Right cardiac atrium (tissue), 5 donors: ENCODE results near the gene AGBL1. TPM values are rescaled to one million over a fixed set of nuclear protein-coding genes. Genes with fewer than 3 reads are reported as not detected.
A peak's percentile ranks its signal among the peaks of the same experiment; 100 is the strongest.

Source experiments
- ATAC-seq, 2 donors: fragments of 200-7000 bp; cut with Tn5 transposase; one replicate each; pipeline versions ENCODE4 v1.8.0 to v1.9.1; 2020; ENCODE audit warnings: moderate library complexity in 2 of 2, mild to moderate bottlenecking in 1 of 2
- DNase-seq, 3 donors: peaks; one replicate each; pipeline ENCODE4 v3.0.0-alpha.2; 2020
- H3K27ac ChIP-seq: one replicate; pipeline ENCODE4 v1.5.1; 2013; ENCODE audit warnings: mild to moderate bottlenecking, low read length, control low read depth, moderate library complexity
- H3K27me3 ChIP-seq: one replicate; pipeline ENCODE4 v1.6.1; 2013; ENCODE audit not compliant: control insufficient read depth, insufficient read depth
- H3K4me1 ChIP-seq: one replicate; pipeline ENCODE4 v1.6.1; 2013; ENCODE audit warnings: low read length; ENCODE audit not compliant: control insufficient read depth, insufficient read depth
- H3K4me3 ChIP-seq: one replicate; pipeline ENCODE4 v1.5.1; 2013; ENCODE audit warnings: low read length, control low read depth
- H3K9me3 ChIP-seq: one replicate; pipeline ENCODE4 v1.6.1; 2013; ENCODE audit warnings: low read length; ENCODE audit not compliant: control insufficient read depth
- WGBS: extraction: QIAGEN DNeasy Blood & Tissue Kit; methylation state at CpG from one replicate; pipeline ENCODE4 v1.1.7; 2013; 5-methylcytosine and 5-hydroxymethylcytosine counted together
- intact Hi-C, 4 donors: fragments of 100-400 bp; cut with DNase I; formaldehyde crosslinking; loops; one replicate each; pipeline versions ENCODE4 v1.11.0 to v1.14.0; 2022 to 2023
- polyA plus RNA-seq: library from polyadenylated mRNA; stranded (reverse); fragments of 200-250 nt; gene quantifications from one replicate; pipeline ENCODE4 v1.2.3, GENCODE V29; 2013
- total RNA-seq, 4 donors: library from RNA; stranded (reverse); fragmentation: NEBNext Ultra II Directional; extraction: Animal tissue kit (Norgen Biotek cat#: 25700); gene quantifications; one replicate each; pipeline ENCODE4 v1.2.1, GENCODE V29; 2021
- donor health status: healthy with polysubstance abuse.
- donor health status: DM: no; HTN: yes; CAD: no.
- donor health status: DM: no; HTN: no; CAD: no.
- donor health status: DM: no; HTN: yes; CAD: no; lungs with severe emphysema.
- donor health status: DM: yes; HTN: yes; CAD: no.

Gene AGBL1
- total and polyA plus RNA-seq, 5 donors = not detected

GRCh38 chr15:86624261-86625036, 544.8 kb downstream of the AGBL1 start:
- WGBS = 24% methylated on average over 6 of the region's 6 CpGs
- H3K27me3 ChIP-seq = no peaks in the 10 kb centered on the region

GRCh38 chr15:86629409-86630356, 550.0 kb downstream of the AGBL1 start:
- no peak overlapping the region for H3K27ac ChIP-seq
- H3K4me3 ChIP-seq = no peak overlapping the region
- intact Hi-C loops = loop anchor here in 1 of 4 donors (10.0 kb wide), 1 partner anchor 65 kb away; no protein-coding TSS in a partner anchor
- no peak for DNase-seq
- ATAC-seq = no peak
- 64% methylated on average over 7 of the region's 7 CpGs for WGBS
- H3K9me3 ChIP-seq = no peaks in the 10 kb centered on the region
- no peaks in the 10 kb centered on the region for H3K27me3 ChIP-seq
- H3K4me1 ChIP-seq = no peaks in the 10 kb centered on the region

More at GRCh38 chr15:86624261-86625036, 544.8 kb downstream of the AGBL1 start:
- DNase-seq (peak; percentile 80 to 84 (median 82)), ATAC-seq (peak; percentile 97 to 99)
- Histone ChIP-seq H3K27ac (peak overlapping the region; percentile 48), H3K4me3 (no peak overlapping the region), H3K9me3 (no peaks in the 10 kb centered on the region), H3K4me1 (no peaks in the 10 kb centered on the region)
- intact Hi-C loops = no loop called here

- no peaks in the 10 kb centered on the region for H3K9me3 ChIP-seq
- intact Hi-C loops = loop anchor here in 1 of 4 donors (10.0 kb wide), 1 partner anchor 64 kb away; no protein-coding TSS in a partner anchor
- no peak for ATAC-seq
- WGBS = 71% methylated on average over 5 of the region's 5 CpGs
- no peak overlapping the region for H3K27ac ChIP-seq
- no peak for DNase-seq
- no peaks in the 10 kb centered on the region for H3K4me1 ChIP-seq
- H3K27me3 ChIP-seq = no peaks in the 10 kb centered on the region
- H3K4me3 ChIP-seq = no peak overlapping the region
Measured at GRCh38 chr15:86630946-86631345, 551.3 kb downstream of the AGBL1 start.

- no peaks in the 10 kb centered on the region for H3K4me1 ChIP-seq
- ATAC-seq = no peak
- DNase-seq = no peak
- intact Hi-C loops = loop anchor here in 1 of 4 donors (10.0 kb wide), 1 partner anchor 61 kb away; no protein-coding TSS in a partner anchor
- H3K9me3 ChIP-seq = no peaks in the 10 kb centered on the region
- no peak overlapping the region for H3K27ac ChIP-seq
- 82% methylated on average over 4 of the region's 4 CpGs for WGBS
- H3K4me3 ChIP-seq = no peak overlapping the region
- no peaks in the 10 kb centered on the region for H3K27me3 ChIP-seq
Measured at GRCh38 chr15:86634146-86634545, 554.5 kb downstream of the AGBL1 start.

GRCh38 chr15:86634992-86635638, 555.4 kb downstream of the AGBL1 start:
- H3K4me1 ChIP-seq = no peaks in the 10 kb centered on the region
- intact Hi-C loops = loop anchor here in 1 of 4 donors (10.0 kb wide), 1 partner anchor 60 kb away; no protein-coding TSS in a partner anchor
- H3K27me3 ChIP-seq = no peaks in the 10 kb centered on the region
- DNase-seq (no peak), ATAC-seq (no peak)
- WGBS = 63% methylated on average over 2 of the region's 2 CpGs
- no peak overlapping the region for H3K4me3 ChIP-seq
- H3K27ac ChIP-seq = no peak overlapping the region
- no peaks in the 10 kb centered on the region for H3K9me3 ChIP-seq

- DNase-seq (no peak), ATAC-seq (no peak)
- no peak overlapping the region for H3K27ac ChIP-seq
- no peak overlapping the region for H3K4me3 ChIP-seq
- 77% methylated on average over 3 of the region's 3 CpGs for WGBS
- intact Hi-C loops = loop anchor here in 1 of 4 donors (10.0 kb wide), 1 partner anchor 280 kb away; no protein-coding TSS in a partner anchor
- H3K27me3 ChIP-seq = no peaks in the 10 kb centered on the region
- no peaks in the 10 kb centered on the region for H3K4me1 ChIP-seq
- H3K9me3 ChIP-seq = no peaks in the 10 kb centered on the region
Measured at GRCh38 chr15:86644339-86644738, 564.7 kb downstream of the AGBL1 start.

GRCh38 chr15:86645925-86646500, 566.3 kb downstream of the AGBL1 start:
- ATAC-seq = no peak
- intact Hi-C loops = loop anchor here in 1 of 4 donors (10.0 kb wide), 1 partner anchor 279 kb away; no protein-coding TSS in a partner anchor
- 69% methylated on average over 7 of the region's 7 CpGs for WGBS
- no peak overlapping the region for H3K4me3 ChIP-seq
- H3K4me1 ChIP-seq = no peaks in the 10 kb centered on the region
- no peak overlapping the region for H3K27ac ChIP-seq
- DNase-seq = no peak
- H3K27me3 ChIP-seq = no peaks in the 10 kb centered on the region
- H3K9me3 ChIP-seq = no peaks in the 10 kb centered on the region

GRCh38 chr15:86647810-86648440, 568.3 kb downstream of the AGBL1 start:
- H3K27me3 ChIP-seq = no peaks in the 10 kb centered on the region

GRCh38 chr15:86649277-86649676, 569.6 kb downstream of the AGBL1 start:
- no peak for ATAC-seq
- Histone ChIP-seq H3K9me3 (no peaks in the 10 kb centered on the region), H3K4me1 (no peaks in the 10 kb centered on the region), H3K27ac (no peak overlapping the region), H3K27me3 (no peaks in the 10 kb centered on the region), H3K4me3 (no peak overlapping the region)
- intact Hi-C loops = loop anchor here in 1 of 4 donors (10.0 kb wide), 1 partner anchor 276 kb away; no protein-coding TSS in a partner anchor
- no peak for DNase-seq

More at GRCh38 chr15:86647810-86648440, 568.3 kb downstream of the AGBL1 start:
- no peak for ATAC-seq
- Histone ChIP-seq H3K27ac (no peak overlapping the region), H3K4me1 (no peaks in the 10 kb centered on the region), H3K9me3 (no peaks in the 10 kb centered on the region), H3K4me3 (no peak overlapping the region)
- intact Hi-C loops = loop anchor here in 1 of 4 donors (10.0 kb wide), 1 partner anchor 277 kb away; no protein-coding TSS in a partner anchor
- DNase-seq = no peak
- 76% methylated on average over 2 of the region's 2 CpGs for WGBS

- intact Hi-C loops = no loop called here
- 55% methylated on average over 1 of the region's 1 CpG for WGBS
- H3K27ac ChIP-seq = no peak overlapping the region
- no peaks in the 10 kb centered on the region for H3K4me1 ChIP-seq
- no peaks in the 10 kb centered on the region for H3K9me3 ChIP-seq
- ATAC-seq (no peak), DNase-seq (no peak)
- no peaks in the 10 kb centered on the region for H3K27me3 ChIP-seq
- no peak overlapping the region for H3K4me3 ChIP-seq
Measured at GRCh38 chr15:86650094-86650493, 570.4 kb downstream of the AGBL1 start.
